ENCODE measurements around the gene SUSD4.

SUSD4 gene

DNA sequence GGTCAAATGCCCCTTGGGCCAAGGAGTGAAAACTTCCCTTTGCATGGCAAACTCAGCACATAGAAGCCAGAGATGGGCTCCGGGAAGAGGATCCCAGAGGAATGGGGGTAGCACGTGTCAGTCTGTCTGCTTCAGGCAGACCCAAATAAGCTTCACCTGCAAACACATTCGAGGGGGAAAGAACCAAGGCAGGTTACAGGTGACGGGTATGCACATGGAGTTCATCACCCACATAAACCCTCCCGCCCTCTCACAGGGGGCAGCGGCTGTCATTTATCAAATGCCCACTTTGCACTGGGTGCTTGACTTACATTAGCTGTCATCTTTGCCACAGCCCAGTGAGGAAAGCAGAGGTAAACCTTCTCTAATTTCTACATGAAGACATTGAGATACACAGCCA, 147.9 kb downstream of the SUSD4 start:
- Histone ChIP-seq H3K36me3 (ENCODE audit: low read depth) (no peaks in the 10 kb centered on the region), H3K4me1 (ENCODE audit: insufficient read depth, poor library complexity, severe bottlenecking) (no peaks in the 10 kb centered on the region), H3K4me3 (ENCODE audit: severe bottlenecking) (no peak overlapping the region), H3K27ac (ENCODE audit: poor library complexity, severe bottlenecking) (no peak overlapping the region), H3K9me3 (ENCODE audit: severe bottlenecking) (no peaks in the 10 kb centered on the region), H3K27me3 (ENCODE audit: insufficient read depth, poor library complexity, severe bottlenecking) (no peaks in the 10 kb centered on the region)
- DNase-seq (ENCODE audit: low spot score) (no peak), ATAC-seq (ENCODE audit: low read depth) (no peak)
- TF ChIP-seq, protein P1, sequence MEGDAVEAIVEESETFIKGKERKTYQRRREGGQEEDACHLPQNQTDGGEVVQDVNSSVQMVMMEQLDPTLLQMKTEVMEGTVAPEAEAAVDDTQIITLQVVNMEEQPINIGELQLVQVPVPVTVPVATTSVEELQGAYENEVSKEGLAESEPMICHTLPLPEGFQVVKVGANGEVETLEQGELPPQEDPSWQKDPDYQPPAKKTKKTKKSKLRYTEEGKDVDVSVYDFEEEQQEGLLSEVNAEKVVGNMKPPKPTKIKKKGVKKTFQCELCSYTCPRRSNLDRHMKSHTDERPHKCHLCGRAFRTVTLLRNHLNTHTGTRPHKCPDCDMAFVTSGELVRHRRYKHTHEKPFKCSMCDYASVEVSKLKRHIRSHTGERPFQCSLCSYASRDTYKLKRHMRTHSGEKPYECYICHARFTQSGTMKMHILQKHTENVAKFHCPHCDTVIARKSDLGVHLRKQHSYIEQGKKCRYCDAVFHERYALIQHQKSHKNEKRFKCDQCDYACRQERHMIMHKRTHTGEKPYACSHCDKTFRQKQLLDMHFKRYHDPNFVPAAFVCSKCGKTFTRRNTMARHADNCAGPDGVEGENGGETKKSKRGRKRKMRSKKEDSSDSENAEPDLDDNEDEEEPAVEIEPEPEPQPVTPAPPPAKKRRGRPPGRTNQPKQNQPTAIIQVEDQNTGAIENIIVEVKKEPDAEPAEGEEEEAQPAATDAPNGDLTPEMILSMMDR (IDR thresholded peaks at IDR 0.05; ENCODE audit: poor library complexity, severe bottlenecking): no peak

DNA sequence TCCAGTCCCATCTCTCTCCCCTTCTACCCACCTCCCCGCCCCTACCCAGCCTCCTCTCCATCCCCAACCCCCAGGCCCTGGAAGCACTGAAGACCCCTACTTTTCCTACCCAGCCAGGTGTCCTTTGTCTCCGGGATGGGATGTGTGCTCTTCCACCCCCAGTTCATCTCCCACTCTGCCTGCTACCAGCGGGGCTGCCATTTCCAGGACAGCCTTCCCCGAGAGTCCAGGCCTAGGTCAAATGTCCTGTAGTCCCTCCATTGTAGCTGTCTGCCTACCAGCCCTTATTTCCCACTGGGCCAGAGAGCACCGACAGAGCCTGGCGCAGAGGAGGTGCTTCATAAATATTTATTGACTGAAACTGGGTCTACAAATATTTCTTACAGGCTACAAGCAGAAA, 148.9 kb downstream of the SUSD4 start:
- DNase-seq (ENCODE audit: low spot score) (no peak), ATAC-seq (ENCODE audit: low read depth) (no peak)
- Histone ChIP-seq H3K36me3 (ENCODE audit: low read depth) (no peaks in the 10 kb centered on the region), H3K27me3 (ENCODE audit: insufficient read depth, poor library complexity, severe bottlenecking) (no peaks in the 10 kb centered on the region), H3K4me3 (ENCODE audit: severe bottlenecking) (no peak overlapping the region), H3K4me1 (ENCODE audit: insufficient read depth, poor library complexity, severe bottlenecking) (no peaks in the 10 kb centered on the region), H3K27ac (ENCODE audit: poor library complexity, severe bottlenecking) (no peak overlapping the region), H3K9me3 (ENCODE audit: severe bottlenecking) (no peaks in the 10 kb centered on the region)
- TF ChIP-seq, protein P1 (IDR thresholded peaks at IDR 0.05; ENCODE audit: poor library complexity, severe bottlenecking): no peak

DNA sequence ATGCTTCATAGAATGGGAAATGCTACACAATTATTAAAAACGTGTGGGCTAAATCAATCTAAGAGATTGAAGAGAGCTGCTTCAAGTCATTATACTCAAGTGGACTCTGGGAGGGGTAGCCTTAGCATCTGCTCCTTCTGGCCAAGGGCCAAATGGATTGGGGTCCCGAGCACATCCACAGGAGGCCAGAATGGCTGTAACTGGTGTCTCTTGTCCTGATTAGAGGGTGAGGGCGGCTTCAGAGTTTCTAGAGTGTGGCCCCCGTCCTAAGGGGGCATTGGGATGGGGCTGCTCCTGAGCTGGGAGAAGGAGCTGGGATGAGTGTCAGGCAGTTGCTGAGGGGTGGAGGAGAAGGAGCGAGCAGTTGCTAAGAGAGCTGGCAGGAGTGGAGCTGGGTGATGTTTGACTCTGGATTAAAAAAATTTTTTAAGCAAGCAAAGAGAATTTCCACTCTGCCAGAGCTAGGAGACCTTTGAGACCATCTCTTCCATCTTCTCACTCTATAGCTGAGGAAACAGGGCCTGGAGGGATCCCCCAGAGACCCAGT, 149.6 kb downstream of the SUSD4 start:
- DNase-seq (ENCODE audit: low spot score) (no peak), ATAC-seq (ENCODE audit: low read depth) (no peak)
- Histone ChIP-seq H3K36me3 (ENCODE audit: low read depth) (no peaks in the 10 kb centered on the region), H3K4me1 (ENCODE audit: insufficient read depth, poor library complexity, severe bottlenecking) (no peaks in the 10 kb centered on the region), H3K27me3 (ENCODE audit: insufficient read depth, poor library complexity, severe bottlenecking) (no peaks in the 10 kb centered on the region), H3K27ac (ENCODE audit: poor library complexity, severe bottlenecking) (no peak overlapping the region), H3K9me3 (ENCODE audit: severe bottlenecking) (no peaks in the 10 kb centered on the region), H3K4me3 (ENCODE audit: severe bottlenecking) (no peak overlapping the region)
- TF ChIP-seq, protein P1 (IDR thresholded peaks at IDR 0.05; ENCODE audit: poor library complexity, severe bottlenecking): no peak

DNA sequence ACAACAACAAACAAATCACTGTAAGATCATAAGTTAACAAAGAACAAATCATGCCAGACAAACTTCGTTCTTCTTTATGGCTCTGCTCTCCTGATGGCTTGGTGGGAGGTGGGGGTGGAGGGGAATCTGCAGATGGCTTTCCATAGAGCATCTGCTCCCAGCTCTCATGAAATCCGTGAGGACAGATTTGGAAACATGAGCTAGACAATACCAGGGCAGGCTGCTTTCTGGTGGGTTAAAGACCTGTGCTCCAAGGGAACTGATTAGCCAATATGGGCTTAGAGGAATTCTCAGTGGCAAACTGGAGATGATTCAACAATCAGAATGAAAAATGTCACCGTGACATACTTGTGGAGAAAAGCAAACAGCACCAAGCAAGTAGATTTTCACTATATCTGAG, 151.5 kb downstream of the SUSD4 start:
- Histone ChIP-seq H3K4me3 (ENCODE audit: severe bottlenecking) (no peak overlapping the region), H3K36me3 (ENCODE audit: low read depth) (no peaks in the 10 kb centered on the region), H3K27me3 (ENCODE audit: insufficient read depth, poor library complexity, severe bottlenecking) (no peaks in the 10 kb centered on the region), H3K4me1 (ENCODE audit: insufficient read depth, poor library complexity, severe bottlenecking) (no peaks in the 10 kb centered on the region), H3K27ac (ENCODE audit: poor library complexity, severe bottlenecking) (no peak overlapping the region), H3K9me3 (ENCODE audit: severe bottlenecking) (no peaks in the 10 kb centered on the region)
- DNase-seq (ENCODE audit: low spot score) (no peak), ATAC-seq (ENCODE audit: low read depth) (no peak)
- TF ChIP-seq, protein P1 (IDR thresholded peaks at IDR 0.05; ENCODE audit: poor library complexity, severe bottlenecking): no peak

DNA sequence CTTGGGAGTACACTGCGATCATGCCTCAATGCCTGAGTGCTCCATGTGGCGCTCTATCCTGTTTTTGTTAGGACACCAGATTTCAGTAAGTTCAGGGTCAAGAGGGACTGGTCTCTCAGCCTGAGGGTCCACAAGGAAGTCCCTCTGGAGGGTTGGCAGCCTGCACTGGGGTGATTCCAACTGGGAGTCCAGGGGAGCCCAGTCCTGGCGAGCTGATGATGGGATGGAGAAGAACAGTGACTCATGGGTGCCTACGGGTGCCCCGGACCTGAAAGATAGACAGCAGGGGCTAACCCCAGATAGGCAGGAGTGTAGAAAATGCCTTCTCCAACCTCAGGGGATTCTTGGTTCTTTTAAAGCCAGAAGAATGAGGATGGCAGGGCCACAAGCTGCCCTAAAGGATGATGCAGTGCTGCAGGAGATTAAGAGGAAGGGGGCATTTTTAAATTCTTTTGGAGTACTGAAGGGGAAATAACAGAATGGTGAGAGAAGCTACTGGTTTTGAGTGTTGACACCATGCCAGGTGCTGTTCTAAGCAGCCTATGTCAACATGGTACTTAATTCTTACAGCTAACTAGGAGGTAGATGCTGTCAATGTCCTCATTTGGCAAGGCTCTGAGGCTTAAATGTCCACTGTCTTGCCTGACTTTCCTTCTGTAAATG, 152.5 kb downstream of the SUSD4 start:
- DNase-seq (ENCODE audit: low spot score): no peak
- Histone ChIP-seq H3K36me3 (ENCODE audit: low read depth) (no peaks in the 10 kb centered on the region), H3K4me3 (ENCODE audit: severe bottlenecking) (no peak overlapping the region), H3K27me3 (ENCODE audit: insufficient read depth, poor library complexity, severe bottlenecking) (no peaks in the 10 kb centered on the region), H3K9me3 (ENCODE audit: severe bottlenecking) (no peaks in the 10 kb centered on the region), H3K4me1 (ENCODE audit: insufficient read depth, poor library complexity, severe bottlenecking) (no peaks in the 10 kb centered on the region), H3K27ac (ENCODE audit: poor library complexity, severe bottlenecking) (no peak overlapping the region)
- TF ChIP-seq, protein P1 (IDR thresholded peaks at IDR 0.05; ENCODE audit: poor library complexity, severe bottlenecking): no peak
- no peak for ATAC-seq (ENCODE audit: low read depth)
